ENCODE data around the gene GPC3.
A peak's percentile ranks its signal among the peaks of the same experiment; 100 is the strongest.
"Not testable (repeated sequence)": the region's sequence is repeated elsewhere in the genome, so short reads cannot be mapped to it uniquely, and the experiment has no call there.

GPC3 gene

GRCh38 chrX:133923548-133923947 is 61.8 kb downstream of the GPC3 start:
- no peak for DNase-seq

GRCh38 chrX:133923113-133923512 is 62.3 kb downstream of the GPC3 start:
- peak in 1 of 2 donors; percentile 16 for DNase-seq

- no peak for DNase-seq
Observed at GRCh38 chrX:133922390-133922771, 63.0 kb downstream of the GPC3 start.

- DNase-seq, result peak in 1 of 2 donors; percentile 14
Observed at GRCh38 chrX:133921764-133922389, 63.5 kb downstream of the GPC3 start.

GRCh38 chrX:133921086-133921485 is 64.3 kb downstream of the GPC3 start:
- no peak for DNase-seq

- no peak for DNase-seq
Observed at GRCh38 chrX:133918361-133918771, 67.0 kb downstream of the GPC3 start.

- DNase-seq, result no peak
Observed at GRCh38 chrX:133916984-133917722, 68.2 kb downstream of the GPC3 start.

GRCh38 chrX:133913658-133914388 is 71.6 kb downstream of the GPC3 start:
- no peak for DNase-seq

GRCh38 chrX:133913009-133913408 is 72.4 kb downstream of the GPC3 start:
- no peak for DNase-seq

- DNase-seq, result no peak
Observed at GRCh38 chrX:133911825-133912495, 73.4 kb downstream of the GPC3 start.

- DNase-seq, result no peak
Observed at GRCh38 chrX:133910539-133910938, 74.9 kb downstream of the GPC3 start.

GRCh38 chrX:133909888-133910287 is 75.5 kb downstream of the GPC3 start:
- no peak for DNase-seq

GRCh38 chrX:133908223-133908955 is 77.0 kb downstream of the GPC3 start:
- no peak for DNase-seq

GRCh38 chrX:133907606-133908005 is 77.8 kb downstream of the GPC3 start:
- no peak for DNase-seq

- no peak for DNase-seq
Observed at GRCh38 chrX:133905305-133905704, 80.1 kb downstream of the GPC3 start.

GRCh38 chrX:133897593-133898163 is 87.7 kb downstream of the GPC3 start:
- no peak for DNase-seq

- no peak for DNase-seq
Observed at GRCh38 chrX:133892337-133892736, 93.1 kb downstream of the GPC3 start.

GRCh38 chrX:133888984-133889383 is 96.4 kb downstream of the GPC3 start:
- no peak for DNase-seq

GRCh38 chrX:133888084-133888483 is 97.3 kb downstream of the GPC3 start:
- not testable (repeated sequence) for DNase-seq

GRCh38 chrX:133884430-133885394 is 100.7 kb downstream of the GPC3 start:
- DNase-seq, result no peak

- DNase-seq, result no peak
Observed at GRCh38 chrX:133881893-133882292, 103.5 kb downstream of the GPC3 start.

All from CD4-positive, alpha-beta T cell treated with Interleukin-4 for 1 hour (primary cell).